ENCODE measurements around the gene SPTBN1. TPM values are rescaled to one million over a fixed set of nuclear protein-coding genes. Genes with fewer than 3 reads are reported as not detected.

Gene SPTBN1
- total and polyA plus RNA-seq, 9 of the 15 experiments (the other 6 are each of a cell fraction or from before 2014, with no cell fraction given): 8.9 to 66.8 (median 31.4) TPM

- TF ChIP-seq RERE (CRISPR knock-in tag; IDR thresholded peaks at IDR 0.05; ENCODE audit: borderline replicate concordance) (no peak), CTBP1 (IDR thresholded peaks at IDR 0.05; ENCODE audit: borderline replicate concordance) (no peak), BCOR (IDR thresholded peaks at IDR 0.05) (no peak), NELFE (IDR thresholded peaks at IDR 0.05; ENCODE audit: insufficient read depth, insufficient read length) (no peak), ATF7 (IDR thresholded peaks at IDR 0.05) (no peak)
Measured at GRCh38 chr2:54577944-54578647, 122.0 kb downstream of the SPTBN1 start (continued).

DNA sequence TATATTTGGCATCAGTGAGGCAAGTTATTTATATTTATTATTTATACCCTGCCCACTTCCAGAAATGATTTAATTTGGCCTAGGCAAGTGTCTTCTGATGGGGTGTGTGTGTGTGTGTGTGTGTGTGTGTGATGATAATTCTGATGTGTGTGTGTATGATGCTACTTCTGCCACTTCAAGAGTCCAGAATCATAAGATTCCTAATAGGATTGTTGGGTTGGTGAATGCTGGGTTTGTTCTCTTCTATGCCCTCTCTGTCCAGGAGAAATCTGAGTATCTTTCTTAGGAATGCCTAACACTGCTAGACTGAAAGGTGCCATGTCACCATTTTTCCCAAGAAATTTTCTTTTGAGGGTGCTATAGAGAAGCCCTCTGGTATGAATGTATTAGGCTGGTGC, 122.5 kb downstream of the SPTBN1 start:
- Histone ChIP-seq H3K9me1 (ENCODE audit: control insufficient read depth, insufficient read depth, low read length) (peaks cover 2% of the 10 kb centered on the region), H3K4me1 (replicated peaks in 1 of 2; ENCODE audit: control insufficient read depth in 2 of 2, insufficient read depth in 2 of 2, low read length in 2 of 2) (peaks cover 9 to 48% of the 10 kb centered on the region in 2 experiments; a peak in 4 of 5 replicates), H3K27ac (ENCODE audit: extremely low read depth, low read depth, low read length) (no peak overlapping the region), H3K9ac (ENCODE audit: insufficient read depth in 1 of 2, low read depth in 2 of 2, low read length in 2 of 2) (no peak overlapping the region), H2AFZ (ENCODE audit: low read depth, low read length) (no peak overlapping the region), H3K36me3 (ENCODE audit: control insufficient read depth, insufficient read depth, low read length) (peaks cover 8% of the 10 kb centered on the region; the same call in 1 of the 3 replicates), H3K9me3 (replicated peaks; ENCODE audit: control insufficient read depth, insufficient read depth, low read depth, low read length) (no peaks in the 10 kb centered on the region), H3K4me3 (no peak overlapping the region), H4K20me1 (replicated peaks; ENCODE audit: control insufficient read depth, insufficient read depth, low read length) (peaks cover 11% of the 10 kb centered on the region), H3K79me2 (ENCODE audit: control insufficient read depth, insufficient read depth, low read length) (peaks cover 88% of the 10 kb centered on the region), H3K27me3 (ENCODE audit: control insufficient read depth in 2 of 2, insufficient read depth in 2 of 2, low read length in 2 of 2) (no peaks in the 10 kb centered on the region), H3K4me2 (ENCODE audit: insufficient read depth, low read length) (no peak overlapping the region)
- POLR2A ChIA-PET: interaction anchor here (0.8 kb wide), 1 partner anchor 11 kb away, joined by 3 read pairs; no protein-coding TSS in a partner anchor
- BruUV-seq (replicated peaks): no TSS peak
- CTCF ChIA-PET (ENCODE audit: low intra/inter-chr PET ratio): no interaction called here
- TF ChIP-seq MAX (CRISPR knock-in tag; IDR thresholded peaks at IDR 0.05) (no peak), ZNF507 (tag; conservative IDR thresholded peaks at IDR 0.05) (no peak), PREB (CRISPR knock-in tag; IDR thresholded peaks at IDR 0.05) (no peak)
- DNase-seq (ENCODE audit: extremely low read depth in 1 of 4, low spot score in 3 of 4) (no peak), ATAC-seq (no peak), FAIRE-seq (no peak)
- in situ Hi-C loops (cut with MboI) (no loop called here), intact Hi-C loops (cut with micrococcal nuclease) (no loop called here)

Measured in K562 (cell line).